ENCODE data around the gene DCBLD2. TPM values are rescaled to one million over a fixed set of nuclear protein-coding genes. Genes with fewer than 3 reads are reported as not detected.

The DCBLD2 gene
- total and polyA plus RNA-seq, 9 of the 15 experiments (the other 6 are each of a cell fraction or from before 2014, with no cell fraction given) = 2.7 to 14.6 (median 7.4) TPM

DNA sequence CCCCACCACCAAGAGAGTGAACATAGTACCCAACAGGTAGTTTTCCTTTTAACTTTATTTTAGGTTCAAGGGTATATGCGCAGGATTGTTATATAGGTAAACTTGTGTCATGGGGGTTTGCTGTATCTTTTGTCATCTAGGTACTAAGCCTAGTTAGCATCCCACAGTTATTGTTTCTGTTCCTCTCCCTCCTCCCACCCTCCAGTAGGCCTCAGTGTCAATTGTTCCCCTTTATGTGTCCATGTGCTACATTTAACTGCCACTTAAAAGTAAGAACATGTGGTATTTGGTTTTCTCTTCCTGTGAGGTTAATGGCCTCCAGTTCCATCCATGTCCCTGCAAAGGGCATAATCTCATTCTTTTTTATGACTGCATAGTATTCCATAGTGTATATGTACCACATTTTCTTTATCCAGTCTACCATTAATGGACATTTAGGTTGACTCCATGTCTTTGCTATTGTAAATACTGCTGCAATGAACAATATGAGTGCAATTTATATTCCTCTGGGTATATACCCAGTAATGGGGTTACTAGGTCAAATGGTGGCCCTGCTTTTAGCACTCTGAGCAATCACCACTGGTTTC, 72.2 kb downstream of the DCBLD2 start:
- ChIA-PET POLR2A (interaction anchor here (0.6 kb wide), 1 partner anchor 46 kb away, joined by 3 read pairs; no protein-coding TSS in a partner anchor), CTCF (ENCODE audit: low intra/inter-chr PET ratio) (no interaction called here)
- Histone ChIP-seq H2AFZ (ENCODE audit: low read depth, low read length) (no peak overlapping the region), H3K36me3 (ENCODE audit: control insufficient read depth, insufficient read depth, low read length) (no peaks in the 10 kb centered on the region), H3K4me2 (ENCODE audit: insufficient read depth, low read length) (no peak overlapping the region), H3K9me1 (ENCODE audit: control insufficient read depth, insufficient read depth, low read length) (no peaks in the 10 kb centered on the region), H4K20me1 (replicated peaks; ENCODE audit: control insufficient read depth, insufficient read depth, low read length) (no peaks in the 10 kb centered on the region), H3K27ac (ENCODE audit: extremely low read depth, low read depth, low read length) (no peak overlapping the region), H3K4me3 (no peak overlapping the region), H3K27me3 (ENCODE audit: control insufficient read depth in 2 of 2, insufficient read depth in 2 of 2, low read length in 2 of 2) (no peaks in the 10 kb centered on the region), H3K9me3 (replicated peaks; ENCODE audit: control insufficient read depth, insufficient read depth, low read depth, low read length) (no peaks in the 10 kb centered on the region), H3K4me1 (replicated peaks in 1 of 2; ENCODE audit: control insufficient read depth in 2 of 2, insufficient read depth in 2 of 2, low read length in 2 of 2) (no peaks in the 10 kb centered on the region), H3K79me2 (ENCODE audit: control insufficient read depth, insufficient read depth, low read length) (no peaks in the 10 kb centered on the region), H3K9ac (ENCODE audit: insufficient read depth in 1 of 2, low read depth in 2 of 2, low read length in 2 of 2) (no peak overlapping the region)
- BruUV-seq (replicated peaks) = no TSS peak
- in situ Hi-C loops (cut with MboI) (no loop called here), intact Hi-C loops (cut with micrococcal nuclease) (no loop called here)
- FAIRE-seq (no peak), ATAC-seq (no peak), DNase-seq (ENCODE audit: extremely low read depth in 1 of 4, low spot score in 3 of 4) (no peak)
- WGBS (ENCODE audit: insufficient coverage, low coverage, missing lambda C conversion rate) = 100% methylated on average over 1 of the region's 1 CpG
- TF ChIP-seq ZNF146 (CRISPR knock-in tag; IDR thresholded peaks at IDR 0.05; ENCODE audit: unreplicated experiment) (peak; percentile 58), GATAD2B (IDR thresholded peaks at IDR 0.05; ENCODE audit: borderline replicate concordance) (no peak)

DNA sequence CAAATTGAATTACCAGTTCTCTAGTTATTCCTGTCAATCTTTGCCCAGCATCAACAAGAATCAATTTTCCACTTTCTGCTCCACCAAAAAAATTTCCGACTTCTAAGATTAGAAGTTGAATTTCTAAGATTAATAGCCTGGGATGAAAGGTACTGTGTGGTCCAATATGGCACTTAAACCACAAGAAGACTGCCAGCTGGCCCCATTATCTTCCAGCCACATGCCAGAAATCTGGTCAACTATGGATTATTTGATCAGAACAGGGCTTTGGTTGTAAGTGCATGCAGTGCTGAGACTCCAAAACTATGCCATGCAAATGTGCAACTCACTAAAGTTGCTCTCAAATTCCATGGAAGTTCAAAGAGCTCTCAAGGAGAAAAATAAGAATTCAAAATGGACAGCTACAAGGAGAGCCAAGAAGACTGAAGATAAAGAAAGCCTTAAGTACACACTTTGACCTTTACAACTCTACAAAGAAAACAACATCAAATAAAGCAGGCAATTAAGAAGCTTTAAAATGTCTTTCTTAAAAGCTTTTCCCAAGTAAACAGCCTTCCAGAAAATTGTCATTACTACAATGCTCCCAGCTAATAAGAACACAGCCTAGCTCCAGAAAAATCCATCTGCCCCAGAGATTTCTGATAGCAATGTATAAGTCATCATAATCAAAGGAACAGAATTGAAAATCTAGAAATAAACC, 74.1 kb downstream of the DCBLD2 start:
- no peak for DNase-seq (ENCODE audit: extremely low read depth in 1 of 4, low spot score in 3 of 4)
- H3K4me1 ChIP-seq (replicated peaks in 1 of 2; ENCODE audit: control insufficient read depth in 2 of 2, insufficient read depth in 2 of 2, low read length in 2 of 2) = no peaks in the 10 kb centered on the region
- no peak overlapping the region for H3K27ac ChIP-seq (ENCODE audit: extremely low read depth, low read depth, low read length)
- in situ Hi-C loops (cut with MboI) (no loop called here), intact Hi-C loops (cut with micrococcal nuclease) (no loop called here)
- ChIA-PET POLR2A (no interaction called here), CTCF (ENCODE audit: low intra/inter-chr PET ratio) (no interaction called here)
- no peaks in the 10 kb centered on the region for H3K9me1 ChIP-seq (ENCODE audit: control insufficient read depth, insufficient read depth, low read length)
- no peaks in the 10 kb centered on the region for H4K20me1 ChIP-seq (replicated peaks; ENCODE audit: control insufficient read depth, insufficient read depth, low read length)
- WGBS (ENCODE audit: insufficient coverage, low coverage, missing lambda C conversion rate) = 45% methylated on average over 1 of the region's 1 CpG
- H2AFZ ChIP-seq (ENCODE audit: low read depth, low read length) = no peak overlapping the region
- FAIRE-seq = no peak
- H3K27me3 ChIP-seq (ENCODE audit: control insufficient read depth in 2 of 2, insufficient read depth in 2 of 2, low read length in 2 of 2) = no peaks in the 10 kb centered on the region
- no peaks in the 10 kb centered on the region for H3K9me3 ChIP-seq (replicated peaks; ENCODE audit: control insufficient read depth, insufficient read depth, low read depth, low read length)
- BruUV-seq (replicated peaks) = no TSS peak
- H3K9ac ChIP-seq (ENCODE audit: insufficient read depth in 1 of 2, low read depth in 2 of 2, low read length in 2 of 2) = no peak overlapping the region
- no peak for ATAC-seq
- H3K4me2 ChIP-seq (ENCODE audit: insufficient read depth, low read length) = no peak overlapping the region
- no peaks in the 10 kb centered on the region for H3K79me2 ChIP-seq (ENCODE audit: control insufficient read depth, insufficient read depth, low read length)
- no peak overlapping the region for H3K4me3 ChIP-seq
- H3K36me3 ChIP-seq (ENCODE audit: control insufficient read depth, insufficient read depth, low read length) = no peaks in the 10 kb centered on the region; the same call in 2 of the 3 replicates
- TF ChIP-seq MTA3 (IDR thresholded peaks at IDR 0.05; ENCODE audit: borderline replicate concordance) (no peak), PPARD (CRISPR knock-in tag; IDR thresholded peaks at IDR 0.05) (no peak), PTBP1 (IDR thresholded peaks at IDR 0.05; ENCODE audit: low read depth, low read length) (no peak), ZC3H8 (IDR thresholded peaks at IDR 0.05) (no peak), ZNF436 (CRISPR knock-in tag; IDR thresholded peaks at IDR 0.05) (no peak), ZNF696 (CRISPR knock-in tag; conservative IDR thresholded peaks at IDR 0.05) (no peak), PCBP1 (IDR thresholded peaks at IDR 0.05; ENCODE audit: low read depth, low read length, poor library complexity, severe bottlenecking) (no peak)
- TF ChIP-seq, protein P1, sequence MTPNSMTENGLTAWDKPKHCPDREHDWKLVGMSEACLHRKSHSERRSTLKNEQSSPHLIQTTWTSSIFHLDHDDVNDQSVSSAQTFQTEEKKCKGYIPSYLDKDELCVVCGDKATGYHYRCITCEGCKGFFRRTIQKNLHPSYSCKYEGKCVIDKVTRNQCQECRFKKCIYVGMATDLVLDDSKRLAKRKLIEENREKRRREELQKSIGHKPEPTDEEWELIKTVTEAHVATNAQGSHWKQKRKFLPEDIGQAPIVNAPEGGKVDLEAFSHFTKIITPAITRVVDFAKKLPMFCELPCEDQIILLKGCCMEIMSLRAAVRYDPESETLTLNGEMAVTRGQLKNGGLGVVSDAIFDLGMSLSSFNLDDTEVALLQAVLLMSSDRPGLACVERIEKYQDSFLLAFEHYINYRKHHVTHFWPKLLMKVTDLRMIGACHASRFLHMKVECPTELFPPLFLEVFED (CRISPR knock-in tag; conservative IDR thresholded peaks at IDR 0.05) = no peak
- TF ChIP-seq, protein P2, sequence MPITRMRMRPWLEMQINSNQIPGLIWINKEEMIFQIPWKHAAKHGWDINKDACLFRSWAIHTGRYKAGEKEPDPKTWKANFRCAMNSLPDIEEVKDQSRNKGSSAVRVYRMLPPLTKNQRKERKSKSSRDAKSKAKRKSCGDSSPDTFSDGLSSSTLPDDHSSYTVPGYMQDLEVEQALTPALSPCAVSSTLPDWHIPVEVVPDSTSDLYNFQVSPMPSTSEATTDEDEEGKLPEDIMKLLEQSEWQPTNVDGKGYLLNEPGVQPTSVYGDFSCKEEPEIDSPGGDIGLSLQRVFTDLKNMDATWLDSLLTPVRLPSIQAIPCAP (CRISPR knock-in tag; IDR thresholded peaks at IDR 0.05; ENCODE audit: borderline replicate concordance) = no peak
